Amniotic epithelial cell (primary cell): ENCODE results near the gene APOM.

Source experiments
- DNase-seq: peaks from one replicate; pipeline ENCODE4 v3.0.0-alpha.2; 2010; ENCODE audit warnings: low read depth

The APOM gene

GRCh38 chr6:31680226-31681134 lies 24.8 kb downstream of the APOM start, which contains the start of gene LY6G5C:
TSS of gene LY6G5C (minus strand) at chr6:31681067. CDS start at chr6:31680373, 694 bp downstream.
- peak; percentile 81 for DNase-seq

- no peak for DNase-seq
Observed at GRCh38 chr6:31681135-31681671, 25.5 kb downstream of the APOM start.

GRCh38 chr6:31683591-31683990 lies 27.9 kb downstream of the APOM start:
- DNase-seq, result no peak

- no peak for DNase-seq
Observed at GRCh38 chr6:31686483-31686882, 30.8 kb downstream of the APOM start.

GRCh38 chr6:31687321-31687720 lies 31.6 kb downstream of the APOM start:
- DNase-seq, result no peak

- no peak for DNase-seq
Observed at GRCh38 chr6:31687860-31688693, 32.4 kb downstream of the APOM start.

- no peak for DNase-seq
Observed at GRCh38 chr6:31689249-31690110, 33.8 kb downstream of the APOM start.

GRCh38 chr6:31690231-31691077 lies 34.8 kb downstream of the APOM start:
- peak; percentile 81 for DNase-seq

- no peak for DNase-seq
Observed at GRCh38 chr6:31691078-31691463, 35.4 kb downstream of the APOM start.

- no peak for DNase-seq
Observed at GRCh38 chr6:31691564-31692108, 35.9 kb downstream of the APOM start.

GRCh38 chr6:31692353-31692752 lies 36.7 kb downstream of the APOM start:
- no peak for DNase-seq

GRCh38 chr6:31692886-31693285 lies 37.2 kb downstream of the APOM start:
- no peak for DNase-seq

GRCh38 chr6:31693535-31693934 lies 37.8 kb downstream of the APOM start:
- no peak for DNase-seq

GRCh38 chr6:31697555-31697954 lies 41.9 kb downstream of the APOM start:
- no peak for DNase-seq

GRCh38 chr6:31700740-31701401 lies 45.2 kb downstream of the APOM start:
- no peak for DNase-seq

GRCh38 chr6:31701666-31702404 lies 46.1 kb downstream of the APOM start:
- DNase-seq, result no peak

GRCh38 chr6:31702405-31702818 lies 46.7 kb downstream of the APOM start:
- no peak for DNase-seq

- DNase-seq, result peak; percentile 98
Observed at GRCh38 chr6:31702819-31703716, 47.4 kb downstream of the APOM start, which contains the start of gene ABHD16A. TSS of gene ABHD16A (minus strand) at chr6:31703324. CDS start at chr6:31703281, 43 bp downstream.
